Effector memory CD8-positive, alpha-beta T cell (primary cell): ENCODE measurements around the gene FSIP2.

Source experiments
- ATAC-seq: fragments of 150-1000 bp; cut with Tn5 transposase; replicated peaks from 2 replicates; pipeline ENCODE4 v1.10.0; 2021; ENCODE audit warnings: mild to moderate bottlenecking, moderate library complexity
- DNase-seq, 3 experiments: peaks; one replicate each; pipeline ENCODE4 v3.0.0; 2021
- H3K27ac Mint-ChIP-seq, 2 donors: one replicate each; pipeline ENCODE4 v1.8.0; 2022; ENCODE audit warnings: mild to moderate bottlenecking in 2 of 2, mixed read lengths in 2 of 2, moderate library complexity in 2 of 2
- H3K27me3 Mint-ChIP-seq, 2 donors: one replicate each; pipeline ENCODE4 v1.8.0; 2022; ENCODE audit warnings: mixed read lengths in 2 of 2
- H3K36me3 Mint-ChIP-seq: one replicate; pipeline ENCODE4 v1.8.0; 2022; ENCODE audit warnings: mild to moderate bottlenecking, moderate library complexity, mixed read lengths; ENCODE audit not compliant: insufficient read depth
- H3K4me1 Mint-ChIP-seq, 2 donors: one replicate each; pipeline ENCODE4 v1.8.0; 2022; ENCODE audit warnings: low read depth in 2 of 2, mixed read lengths in 2 of 2
- H3K4me3 Mint-ChIP-seq, 2 donors: one replicate each; pipeline ENCODE4 v1.8.0; 2022; ENCODE audit warnings: mild to moderate bottlenecking in 2 of 2, mixed read lengths in 2 of 2, moderate library complexity in 2 of 2
- H3K9me3 Mint-ChIP-seq, 2 donors: one replicate each; pipeline ENCODE4 v1.8.0; 2022; ENCODE audit warnings: mixed read lengths in 2 of 2
- total RNA-seq, 9 experiments: gene quantifications; one replicate each; lab custom pipeline; 2026; lab: John Stamatoyannopoulos, UW

FSIP2 gene, protein sequence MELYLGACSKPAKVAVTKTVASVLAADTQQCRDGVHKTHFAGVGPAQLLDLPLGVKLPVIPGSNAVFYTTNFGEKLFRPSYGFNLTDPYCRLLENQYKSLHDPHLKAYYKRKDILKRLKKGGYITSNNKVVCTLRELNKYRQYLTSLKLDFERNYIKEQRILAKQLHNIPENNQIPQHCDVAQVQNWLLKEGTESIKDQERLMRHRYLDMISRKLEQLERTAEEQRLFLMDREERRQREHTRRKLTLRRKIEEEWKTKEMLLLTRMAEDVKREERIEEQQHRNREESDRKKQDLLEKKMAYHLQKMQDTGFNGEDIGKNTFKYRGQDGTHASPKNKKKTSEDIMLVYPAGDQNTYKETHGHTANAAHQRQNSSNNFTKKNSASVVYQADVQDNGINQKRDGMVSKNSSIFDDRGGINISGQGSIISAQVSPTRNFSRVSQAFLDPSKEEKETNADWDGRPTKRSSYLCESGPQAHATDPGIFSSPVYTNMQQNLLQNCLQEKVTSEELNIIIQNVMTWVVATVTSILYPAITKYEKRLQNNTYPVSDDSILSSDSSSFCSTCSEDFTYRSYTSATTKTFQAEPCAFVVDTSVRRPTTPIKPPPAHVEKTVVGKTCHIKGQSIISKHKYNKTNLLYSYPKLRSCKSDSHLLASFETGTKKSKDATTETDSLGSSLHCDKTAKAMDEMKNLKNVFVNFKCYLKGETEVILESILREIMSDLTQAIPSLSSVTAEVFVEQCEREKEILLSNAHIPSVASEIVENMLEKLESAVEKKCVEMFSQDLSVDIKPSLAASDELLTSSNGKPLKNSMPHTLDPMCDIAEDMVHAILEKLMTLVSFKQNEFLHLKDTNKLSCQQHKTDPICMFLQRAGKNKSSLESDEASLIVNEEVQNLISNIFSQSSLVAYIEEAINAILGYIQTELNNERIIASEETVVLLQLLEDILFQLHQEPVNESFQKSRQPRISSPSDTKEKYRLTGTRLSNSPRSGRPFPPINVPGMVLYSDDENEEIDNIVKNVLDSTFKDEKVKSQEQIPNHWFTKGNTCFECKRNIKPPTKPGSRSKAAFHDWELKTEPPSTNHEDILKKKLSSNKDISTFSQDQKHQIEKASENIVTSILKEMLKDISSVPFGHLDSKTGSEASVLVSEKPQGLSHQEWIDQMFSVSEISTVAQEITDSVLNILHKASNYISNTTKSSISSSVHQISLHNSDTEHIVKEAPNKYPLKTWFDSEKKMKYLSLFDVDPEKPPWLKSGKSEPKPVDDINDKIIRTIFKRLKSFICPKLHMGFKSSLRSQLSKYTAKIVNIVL (N-terminal part only)
- total RNA-seq: 0 to 1.6 (median 0.21) reads per million in 9 experiments

DNA sequence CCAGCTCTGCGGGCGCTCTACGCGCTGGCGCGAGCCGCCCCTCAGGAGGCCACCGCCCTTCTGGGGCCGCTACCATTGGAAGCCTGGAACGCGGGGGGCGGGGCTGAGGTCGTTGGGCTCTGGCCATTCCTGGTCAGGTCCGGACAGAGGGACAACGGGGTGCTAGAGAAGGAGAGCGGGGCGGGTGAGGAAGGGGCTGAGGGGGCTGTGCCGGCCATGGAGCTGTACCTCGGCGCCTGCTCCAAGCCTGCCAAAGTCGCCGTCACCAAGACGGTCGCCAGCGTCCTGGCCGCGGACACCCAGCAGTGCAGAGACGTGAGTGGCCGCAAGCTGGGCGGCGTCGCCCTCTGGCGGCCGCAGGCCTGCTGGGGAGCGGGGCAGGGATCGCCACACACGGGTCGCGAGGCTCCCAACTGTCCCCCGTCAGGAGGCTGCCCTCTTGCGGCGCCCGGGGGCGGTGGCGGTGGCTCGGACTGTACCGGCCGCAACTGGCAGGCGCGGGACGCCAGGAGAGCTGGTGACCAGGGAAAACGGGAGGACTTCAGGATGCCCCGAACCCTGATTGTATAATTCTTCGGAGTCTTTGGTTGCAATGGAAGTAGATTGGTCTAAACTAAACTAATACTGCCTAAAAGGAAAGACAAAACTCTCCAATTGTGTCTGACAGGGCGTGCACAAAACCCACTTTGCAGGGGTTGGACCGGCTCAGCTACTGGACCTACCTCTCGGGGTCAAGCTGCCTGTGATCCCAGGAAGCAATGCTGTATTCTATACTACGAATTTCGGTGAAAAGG is at the start of gene FSIP2:
TSS of gene FSIP2 (plus strand) at position 126 of the 794 bp plus-strand sequence. CDS start at position 217, 91 bp downstream.
- no peaks in the 10 kb centered on the region for H3K36me3 Mint-ChIP-seq
- H3K27me3 Mint-ChIP-seq: no peaks in the 10 kb centered on the region
- no peak within 1 kb of the TSS for H3K27ac Mint-ChIP-seq
- no peaks in the 10 kb centered on the region for H3K4me1 Mint-ChIP-seq
- no peak for ATAC-seq
- DNase-seq: no peak
- H3K4me3 Mint-ChIP-seq: no peak within 1 kb of the TSS
- peaks cover 24 to 36% of the 10 kb centered on the region in 2 donors for H3K9me3 Mint-ChIP-seq

DNA sequence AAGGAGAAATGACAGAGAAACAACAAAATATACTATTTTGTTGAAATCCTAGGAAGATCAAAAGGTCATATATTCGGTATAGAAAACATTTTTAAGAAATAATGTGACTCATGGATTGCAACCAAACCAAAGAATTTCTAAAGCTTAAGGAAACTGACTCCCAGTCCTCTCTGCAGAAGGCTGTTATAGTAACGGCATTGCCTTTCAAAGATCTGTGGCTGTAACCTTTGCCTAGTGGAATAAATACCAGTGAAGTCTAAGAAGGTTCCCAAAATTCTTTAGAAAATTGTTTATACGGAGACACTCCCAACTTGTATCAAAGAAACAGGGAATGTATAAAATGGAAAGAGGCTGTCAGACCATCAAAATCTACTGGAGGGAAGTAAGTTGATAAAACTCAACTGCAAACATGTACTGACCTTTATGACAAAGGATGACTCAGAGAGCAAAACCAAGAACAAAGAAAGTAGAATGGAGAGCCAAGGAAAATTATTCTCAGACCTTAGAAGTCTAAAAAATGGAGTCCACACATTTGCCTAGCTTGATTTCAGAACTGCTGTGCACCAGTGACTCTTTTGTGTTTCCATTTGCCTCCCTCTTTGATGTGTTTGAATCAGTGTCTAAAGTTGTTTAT is 48.6 kb upstream of the FSIP2 start:
- ATAC-seq (no peak), DNase-seq (no peak)
- Mint-ChIP-seq H3K36me3 (no peaks in the 10 kb centered on the region), H3K27ac (no peak overlapping the region), H3K9me3 (peaks cover 11 to 20% of the 10 kb centered on the region in 2 donors), H3K27me3 (no peaks in the 10 kb centered on the region), H3K4me3 (no peak overlapping the region), H3K4me1 (no peaks in the 10 kb centered on the region)

DNA sequence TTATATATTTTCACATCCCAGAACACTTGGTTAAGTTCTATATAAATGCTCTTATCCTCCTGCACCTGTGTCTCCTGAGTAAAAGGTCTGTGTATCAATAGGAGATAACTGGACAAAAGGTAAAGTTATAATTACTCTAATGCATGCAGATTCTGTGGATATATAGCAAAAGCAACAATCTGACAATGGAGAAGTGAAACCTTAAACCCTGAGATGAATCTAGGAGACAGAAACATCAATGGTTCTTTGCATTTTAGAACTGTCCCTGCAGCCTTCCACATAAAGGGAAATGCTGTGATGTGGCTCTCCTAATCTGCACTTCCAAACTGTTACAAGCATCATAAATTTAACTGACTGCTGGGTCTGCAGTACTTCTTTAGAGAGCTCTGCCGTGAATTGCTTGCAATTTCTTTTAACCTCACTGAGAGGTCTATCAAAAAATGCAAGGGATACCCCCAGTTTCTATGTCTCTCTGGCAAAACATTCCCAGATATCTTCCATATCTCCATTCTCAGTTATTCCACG is 42.8 kb upstream of the FSIP2 start:
- peaks cover 3 to 11% of the 10 kb centered on the region in 2 donors for H3K9me3 Mint-ChIP-seq
- H3K36me3 Mint-ChIP-seq: no peaks in the 10 kb centered on the region
- H3K4me3 Mint-ChIP-seq: no peak overlapping the region
- H3K4me1 Mint-ChIP-seq: no peaks in the 10 kb centered on the region
- H3K27ac Mint-ChIP-seq: no peak overlapping the region
- H3K27me3 Mint-ChIP-seq: no peaks in the 10 kb centered on the region
- DNase-seq: no peak
- ATAC-seq: no peak

DNA sequence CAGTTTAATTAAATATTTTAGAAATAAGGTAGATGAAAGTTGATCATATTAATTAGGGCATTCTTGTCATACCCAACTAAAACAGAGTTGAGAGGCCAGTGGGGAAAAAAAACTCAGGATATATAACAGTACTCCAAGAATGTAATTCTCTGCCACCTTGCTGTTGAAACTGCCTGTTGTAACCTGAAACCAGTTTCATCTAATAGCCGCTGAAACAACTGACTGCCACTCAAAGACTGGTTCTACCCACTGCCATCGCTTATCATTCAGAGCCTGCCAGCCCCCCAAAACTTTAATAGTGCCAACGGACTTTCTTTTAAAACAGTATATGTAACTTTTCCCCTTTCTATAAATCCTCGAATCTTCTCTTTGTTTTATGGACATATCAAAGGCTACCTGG is 37.7 kb upstream of the FSIP2 start:
- DNase-seq (no peak), ATAC-seq (no peak)
- Mint-ChIP-seq H3K27ac (no peak overlapping the region), H3K27me3 (no peaks in the 10 kb centered on the region), H3K36me3 (no peaks in the 10 kb centered on the region), H3K4me3 (no peak overlapping the region), H3K4me1 (no peaks in the 10 kb centered on the region), H3K9me3 (no peaks in the 10 kb centered on the region)

DNA sequence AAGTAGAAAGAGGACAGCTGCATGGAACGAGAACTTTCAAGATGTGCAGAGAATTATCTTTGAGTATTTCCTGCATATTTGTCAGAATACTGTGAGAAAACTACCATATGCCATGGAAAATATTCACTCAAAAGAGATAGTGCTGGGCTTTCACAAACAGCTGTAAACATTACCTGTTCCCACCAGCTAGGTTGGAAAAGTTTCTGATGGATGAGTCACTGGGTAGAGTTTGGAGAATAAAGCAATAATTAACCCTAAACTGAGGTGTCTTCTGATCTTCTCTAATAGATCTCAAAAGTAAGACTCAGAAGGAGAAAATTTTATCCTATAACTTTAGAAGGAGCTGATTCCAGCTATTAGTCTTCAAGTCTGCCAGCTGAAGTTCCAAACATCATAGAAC is 3.9 kb upstream of the FSIP2 start:
- Mint-ChIP-seq H3K9me3 (peaks cover 19 to 28% of the 10 kb centered on the region in 2 donors), H3K36me3 (no peaks in the 10 kb centered on the region), H3K27me3 (no peaks in the 10 kb centered on the region), H3K4me1 (no peaks in the 10 kb centered on the region), H3K27ac (no peak overlapping the region), H3K4me3 (no peak overlapping the region)
- no peak for DNase-seq
- no peak for ATAC-seq

DNA sequence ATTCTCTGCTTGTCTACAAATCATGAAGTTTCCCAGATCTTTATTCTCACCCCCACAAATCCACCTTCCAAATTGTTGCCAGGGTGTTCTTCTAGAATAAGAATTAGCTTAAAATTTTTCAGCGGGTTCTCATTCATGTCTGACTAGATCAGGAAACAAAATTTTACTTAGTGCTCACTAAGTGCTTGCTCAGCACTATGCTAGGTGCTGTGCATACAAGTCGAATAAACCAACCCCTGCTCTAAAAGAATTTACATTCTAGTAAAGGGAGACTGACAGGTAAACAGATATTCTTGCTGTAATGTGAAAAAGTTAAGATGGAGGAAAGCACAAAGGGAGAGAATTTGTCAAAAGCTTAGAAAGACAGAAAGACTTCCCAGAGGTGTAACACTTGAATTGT is 2.4 kb upstream of the FSIP2 start:
- Mint-ChIP-seq H3K4me1 (no peaks in the 10 kb centered on the region), H3K36me3 (no peaks in the 10 kb centered on the region), H3K27ac (no peak overlapping the region), H3K9me3 (peaks cover 19 to 36% of the 10 kb centered on the region in 2 donors), H3K27me3 (no peaks in the 10 kb centered on the region), H3K4me3 (no peak overlapping the region)
- ATAC-seq (no peak), DNase-seq (no peak)

DNA sequence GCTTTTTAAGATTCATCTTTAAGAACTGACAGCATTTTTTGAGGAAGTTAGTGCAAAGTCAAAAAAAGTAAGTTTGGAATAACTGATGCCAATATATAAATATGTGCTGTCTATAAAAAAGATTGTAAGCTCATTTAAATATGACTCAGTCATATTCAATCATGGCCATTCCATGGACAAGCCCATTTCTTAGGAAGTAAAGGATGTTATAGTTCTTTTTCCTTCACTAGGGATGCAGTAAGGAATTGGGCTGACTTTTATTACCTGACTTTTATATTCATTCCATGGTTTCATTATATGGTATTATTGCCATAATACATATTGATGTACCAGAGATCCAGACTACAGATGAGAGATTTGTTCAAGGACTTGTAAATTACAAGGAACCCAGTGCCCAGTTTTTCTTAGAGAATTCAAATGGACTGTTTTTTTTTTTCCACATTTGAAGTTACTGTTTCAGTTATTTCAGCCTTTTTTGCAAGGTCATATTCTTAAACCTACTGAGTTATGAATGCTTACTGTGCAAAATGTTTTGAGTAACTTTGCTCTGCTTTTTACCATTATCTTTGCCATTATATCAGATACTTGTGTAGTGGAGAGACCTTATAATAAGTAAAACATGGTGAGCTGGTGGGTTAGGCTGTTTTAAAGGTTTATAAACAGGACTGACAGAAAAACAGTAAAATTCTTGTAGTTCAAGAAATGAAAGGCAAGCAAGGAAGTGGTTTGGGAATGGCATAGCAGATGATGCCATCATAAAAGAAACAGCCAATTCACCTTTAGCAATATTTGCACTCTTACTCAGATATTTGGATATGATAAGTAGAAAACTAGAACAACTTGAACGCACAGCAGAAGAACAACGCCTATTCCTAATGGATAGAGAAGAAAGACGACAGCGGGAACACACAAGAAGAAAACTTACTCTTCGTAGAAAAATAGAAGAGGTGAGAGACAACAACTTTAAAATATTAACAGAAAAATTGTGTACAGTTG is 7.6 kb downstream of the FSIP2 start:
- Mint-ChIP-seq H3K4me3 (no peak overlapping the region), H3K9me3 (peaks cover 5 to 7% of the 10 kb centered on the region in 2 donors), H3K27ac (no peak overlapping the region), H3K36me3 (no peaks in the 10 kb centered on the region), H3K27me3 (no peaks in the 10 kb centered on the region), H3K4me1 (no peaks in the 10 kb centered on the region)
- ATAC-seq: no peak
- DNase-seq: no peak

DNA sequence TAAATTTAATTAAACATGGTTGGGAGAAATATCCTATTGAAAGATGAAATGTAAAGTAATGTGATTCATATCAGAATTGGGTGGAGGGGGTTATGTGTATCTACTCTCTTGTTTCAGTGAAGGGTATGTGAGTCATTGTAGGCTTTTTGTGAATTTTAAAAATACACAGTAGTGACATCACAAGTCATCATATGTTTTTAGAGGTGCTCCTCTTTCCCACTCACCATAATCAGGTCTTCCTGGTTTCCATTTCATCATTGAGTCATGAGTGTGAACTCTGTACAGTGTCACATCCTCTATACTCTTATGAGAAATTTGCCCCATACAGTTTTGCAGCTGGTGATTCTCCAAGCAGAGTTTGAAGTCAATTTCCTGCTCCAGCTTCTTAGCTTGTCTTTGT is 18.8 kb downstream of the FSIP2 start:
- Mint-ChIP-seq H3K36me3 (no peaks in the 10 kb centered on the region), H3K4me1 (no peaks in the 10 kb centered on the region), H3K4me3 (no peak overlapping the region), H3K9me3 (peaks cover 5 to 10% of the 10 kb centered on the region in 2 donors), H3K27ac (no peak overlapping the region), H3K27me3 (no peaks in the 10 kb centered on the region)
- no peak for DNase-seq
- ATAC-seq: no peak

DNA sequence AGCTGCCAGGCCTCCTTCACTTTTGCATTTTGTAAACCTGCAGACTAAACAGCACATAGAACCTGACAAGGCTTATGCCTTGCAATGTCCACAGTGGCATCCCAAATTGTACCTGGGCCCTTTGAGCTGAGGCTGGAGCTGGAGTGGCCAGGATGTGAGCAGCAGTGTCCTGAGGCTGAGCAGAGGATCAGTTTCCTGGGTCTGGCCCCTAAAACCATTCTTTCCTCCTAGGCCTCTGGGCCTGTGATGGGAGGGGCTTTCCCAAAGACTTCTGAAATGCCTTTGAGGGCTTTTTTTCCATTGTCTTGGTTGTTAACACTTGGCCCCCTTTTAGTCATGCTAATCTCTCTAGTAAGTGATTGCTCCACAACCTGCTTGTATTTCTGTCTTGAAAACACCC is 32.8 kb downstream of the FSIP2 start:
- no peak overlapping the region for H3K27ac Mint-ChIP-seq
- H3K27me3 Mint-ChIP-seq: no peaks in the 10 kb centered on the region
- DNase-seq (no peak), ATAC-seq (no peak)
- no peak overlapping the region for H3K4me3 Mint-ChIP-seq
- H3K9me3 Mint-ChIP-seq: peaks cover 5 to 12% of the 10 kb centered on the region in 2 donors
- H3K4me1 Mint-ChIP-seq: no peaks in the 10 kb centered on the region
- no peaks in the 10 kb centered on the region for H3K36me3 Mint-ChIP-seq

DNA sequence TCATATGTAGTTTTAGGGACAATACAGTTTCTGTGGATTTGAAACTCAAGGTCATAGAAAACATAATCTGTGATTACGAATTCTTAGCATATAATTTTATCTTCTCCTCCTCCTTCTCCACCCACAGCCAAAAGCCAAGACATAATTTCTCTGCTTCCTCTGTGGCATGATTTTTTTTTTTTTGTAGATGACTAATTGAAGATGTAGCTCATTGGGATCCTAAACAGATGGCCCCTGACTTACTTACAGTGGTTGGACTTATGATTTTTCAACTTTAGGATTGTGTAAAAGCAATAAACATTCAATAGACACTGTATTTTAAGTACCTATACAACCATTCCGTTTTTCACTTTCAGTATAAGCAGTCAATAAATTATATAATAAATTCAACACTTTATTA is 42.3 kb downstream of the FSIP2 start:
- no peaks in the 10 kb centered on the region for H3K27me3 Mint-ChIP-seq
- DNase-seq (no peak), ATAC-seq (no peak)
- H3K27ac Mint-ChIP-seq: no peak overlapping the region
- H3K4me1 Mint-ChIP-seq: no peaks in the 10 kb centered on the region
- H3K4me3 Mint-ChIP-seq: no peak overlapping the region
- H3K9me3 Mint-ChIP-seq: peaks cover 4 to 6% of the 10 kb centered on the region in 2 donors
- H3K36me3 Mint-ChIP-seq: no peaks in the 10 kb centered on the region

DNA sequence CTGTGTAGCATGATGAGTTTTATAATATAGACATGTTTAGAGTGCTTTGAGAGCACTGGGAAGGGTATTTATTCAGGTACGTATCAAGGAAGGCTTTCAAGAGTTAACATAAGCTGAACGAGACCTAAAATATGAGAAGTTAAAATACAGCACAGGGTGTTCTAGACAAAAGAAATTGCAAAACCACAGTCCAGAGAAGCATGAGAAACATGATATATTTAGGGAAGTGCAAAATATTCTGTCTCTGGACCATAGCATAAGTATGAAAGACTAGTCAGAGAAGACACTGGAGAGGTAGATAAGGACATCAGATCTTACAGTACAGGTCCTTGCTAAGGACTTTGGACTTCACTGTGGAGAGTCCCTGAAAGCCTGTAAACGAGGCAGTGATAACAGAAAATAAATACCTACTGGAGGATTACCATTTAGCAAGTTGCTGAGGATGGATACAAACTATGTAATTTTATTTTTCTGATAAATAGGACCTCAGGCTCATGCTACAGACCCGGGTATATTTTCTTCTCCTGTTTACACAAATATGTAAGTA is 43.7 kb downstream of the FSIP2 start:
- Mint-ChIP-seq H3K9me3 (peaks cover 4 to 6% of the 10 kb centered on the region in 2 donors), H3K36me3 (no peaks in the 10 kb centered on the region), H3K27me3 (no peaks in the 10 kb centered on the region), H3K4me1 (no peaks in the 10 kb centered on the region), H3K4me3 (no peak overlapping the region), H3K27ac (no peak overlapping the region)
- ATAC-seq (no peak), DNase-seq (no peak)
